K562 (cell line): ENCODE measurements around the gene BORA. TPM values are rescaled to one million over a fixed set of nuclear protein-coding genes. Genes with fewer than 3 reads are reported as not detected.

Experiments used
- ATAC-seq: fragments of 200-7000 bp; cut with Tn5 transposase; 3 replicates; pipeline ENCODE4 v1.9.1; 2020; ENCODE audit warnings: moderate library complexity
- BruUV-seq: library from RNA; stranded (reverse); fragments of 400-500 nt; replicated peaks from 2 replicates; lab custom pipeline; 2021; lab: Mats Ljungman, UMichigan
- CTCF ChIA-PET: fragments of 300-600 bp; formaldehyde crosslinking; extraction: SDS; loops from one replicate; lab custom pipeline; 2021; ENCODE audit warnings: low intra/inter-chr PET ratio; lab: Yijun Ruan, JAX
- POLR2A ChIA-PET: fragments of 300-600, 350-650 bp; sonication (Branson Sonifier 250); formaldehyde crosslinking; extraction: SDS; loops from one replicate; lab custom pipeline; 2021; ENCODE audit warnings: antibody characterized with exemption, inconsistent platforms; lab: Yijun Ruan, JAX
- DNase-seq, 4 experiments: peaks; one replicate each; pipeline versions ENCODE4 v3.0.0 to v3.0.0-alpha.2; 2011 to 2018; ENCODE audit warnings: low spot score in 3 of 4, mixed read lengths in 3 of 4; ENCODE audit errors: extremely low read depth in 1 of 4
- FAIRE-seq: peaks from 2 replicates; lab custom pipeline; 2011; peaks lifted over from hg19 to GRCh38; lab: Jason Lieb, UNC
- H2AFZ ChIP-seq: 2 replicates; pipeline ENCODE4 v1.6.0; 2011; ENCODE audit warnings: low read depth, low read length, control low read depth, inconsistent platforms
- H3K27ac ChIP-seq: fragments of 200-600 bp; 3 replicates; pipeline ENCODE4 v1.8.0; 2011; ENCODE audit warnings: low read depth, mild to moderate bottlenecking, control low read depth, inconsistent platforms, low read length, moderate library complexity, mixed read lengths; ENCODE audit errors: extremely low read depth
- H3K27me3 ChIP-seq, 2 experiments: fragments of 300-600 bp in 1 of 2; 2 replicates in 1 of 2; 3 replicates in 1 of 2; pipeline versions ENCODE4 v1.6.0 to v1.8.0; 2011; ENCODE audit warnings: inconsistent platforms in 2 of 2, low read length in 2 of 2, mild to moderate bottlenecking in 1 of 2, mixed read lengths in 1 of 2, moderate library complexity in 1 of 2; ENCODE audit not compliant: control insufficient read depth in 2 of 2, insufficient read depth in 2 of 2
- H3K36me3 ChIP-seq: fragments of 300-600 bp; 3 replicates; pipeline ENCODE4 v1.8.0; 2011; ENCODE audit warnings: mild to moderate bottlenecking, low read length, inconsistent platforms; ENCODE audit not compliant: control insufficient read depth, insufficient read depth
- H3K4me1 ChIP-seq, 2 experiments: fragments of 200-600 bp in 1 of 2; replicated peaks in 1 of 2; 2 replicates in 1 of 2; 3 replicates in 1 of 2; pipeline versions ENCODE4 v1.5.1 to v1.8.0; 2011; ENCODE audit warnings: inconsistent platforms in 2 of 2, low read length in 2 of 2, mild to moderate bottlenecking in 1 of 2, mixed read lengths in 1 of 2, moderate library complexity in 1 of 2; ENCODE audit not compliant: control insufficient read depth in 2 of 2, insufficient read depth in 2 of 2
- H3K4me2 ChIP-seq: 2 replicates; pipeline ENCODE4 v1.6.1; 2011; ENCODE audit warnings: low read length, control low read depth, inconsistent platforms, mixed read lengths; ENCODE audit not compliant: insufficient read depth
- H3K4me3 ChIP-seq: fragments of 200-600 bp; sonication (generic), shearing (Covaris generic); 2 replicates; pipeline ENCODE4 v1.5.1; 2016; ENCODE audit warnings: control low read depth, inconsistent platforms
- H3K79me2 ChIP-seq: fragments of 200-600 bp; 3 replicates; pipeline ENCODE4 v1.8.0; 2011; ENCODE audit warnings: low read length, inconsistent platforms; ENCODE audit not compliant: control insufficient read depth, insufficient read depth
- H3K9ac ChIP-seq, 2 experiments: 2 replicates each; pipeline versions ENCODE4 v1.6.0 to v1.6.1; 2011; ENCODE audit warnings: low read depth in 2 of 2, low read length in 2 of 2, control low read depth in 1 of 2, inconsistent platforms in 1 of 2, mild to moderate bottlenecking in 1 of 2, mixed read lengths in 1 of 2; ENCODE audit not compliant: insufficient read depth in 1 of 2
- H3K9me1 ChIP-seq: one replicate; pipeline ENCODE4 v1.6.0; 2011; ENCODE audit warnings: inconsistent platforms, mild to moderate bottlenecking, low read length, moderate library complexity; ENCODE audit not compliant: control insufficient read depth, insufficient read depth
- H3K9me3 ChIP-seq: replicated peaks from 2 replicates; pipeline ENCODE4 v1.5.1; 2011; ENCODE audit warnings: low read depth, low read length, inconsistent platforms; ENCODE audit not compliant: control insufficient read depth, insufficient read depth
- H4K20me1 ChIP-seq: replicated peaks from 2 replicates; pipeline ENCODE4 v1.6.1; 2011; ENCODE audit warnings: low read length, inconsistent platforms, mixed read lengths; ENCODE audit not compliant: control insufficient read depth, insufficient read depth
- FOXK1 ChIP-seq: sonication (generic); formaldehyde crosslinking; IDR thresholded peaks from 2 replicates; pipeline ENCODE4 v1.8.0; 2022; ENCODE audit warnings: missing genetic modification reagents, mild to moderate bottlenecking, borderline replicate concordance
- HOMEZ ChIP-seq: fragments of 250-450 bp; sonication (Bioruptor Pico); IDR thresholded peaks from 2 replicates; pipeline ENCODE4 v1.4.0; 2020; ENCODE audit warnings: mild to moderate bottlenecking, moderate library complexity
- IRF1 ChIP-seq: sonication (generic); formaldehyde crosslinking; IDR thresholded peaks from 2 replicates; pipeline ENCODE4 v1.8.0; 2022; ENCODE audit warnings: missing genetic modification reagents, mild to moderate bottlenecking, borderline replicate concordance
- MIER1 ChIP-seq: fragments of 450-650 bp; IDR thresholded peaks from 2 replicates; pipeline ENCODE4 v1.6.1; 2016; ENCODE audit warnings: antibody characterized with exemption, mild to moderate bottlenecking, low read depth
- MNT ChIP-seq, 2 experiments: fragments of 450-650 bp; conservative IDR thresholded peaks; 2 replicates each; pipeline ENCODE4 v1.6.1; 2017; ENCODE audit warnings: mild to moderate bottlenecking in 2 of 2, moderate library complexity in 2 of 2
- MTF1 ChIP-seq: fragments of 250-450 bp; sonication (Bioruptor Pico); IDR thresholded peaks from 2 replicates; pipeline ENCODE4 v1.9.0; 2021; ENCODE audit warnings: moderate library complexity, mild to moderate bottlenecking, inconsistent platforms, borderline replicate concordance
- PKNOX1 ChIP-seq: fragments of 450-650 bp; IDR thresholded peaks from 2 replicates; pipeline ENCODE4 v1.6.1; 2016
- TAF9B ChIP-seq: fragments of 450-650 bp; IDR thresholded peaks from 2 replicates; pipeline ENCODE4 v1.6.1; 2018; ENCODE audit warnings: mild to moderate bottlenecking; ENCODE audit not compliant: partially characterized antibody
- USF2 ChIP-seq: sonication (generic); formaldehyde crosslinking; IDR thresholded peaks from 2 replicates; pipeline ENCODE4 v1.5.0; 2020; ENCODE audit warnings: missing genetic modification reagents
- ZNF589 ChIP-seq: fragments of 200-800 bp; sonication (Bioruptor generic); IDR thresholded peaks from 2 replicates; pipeline ENCODE4 v1.6.1; 2016; ENCODE audit warnings: low read depth, missing genetic modification characterization, missing compliant biosample characterization
- in situ Hi-C: fragments of 300-500 bp; cut with MboI; formaldehyde crosslinking; loops from 4 replicates; pipeline ENCODE4 v1.15.0; 2018; ENCODE audit warnings: inconsistent platforms, mixed read lengths
- intact Hi-C: fragments of 100-400 bp; cut with micrococcal nuclease; formaldehyde crosslinking; loops from 2 replicates; pipeline ENCODE4 v1.14.2; 2022
- polyA plus RNA-seq, 8 experiments: library from polyadenylated mRNA; depleted of rRNA in 4 of 8; stranded (reverse) in 5 of 8; unstranded in 3 of 8; fragments of >200 nt; fragmentation: Nextera tagmentation in 2 of 8; fragmentation: Illumina TruSeq in 1 of 8; extraction: Ambion mirVana in 2 of 8; extraction: Trizol in 1 of 8; gene quantifications; 2 replicates each; pipeline versions ENCODE4 v1.2.1 to v1.2.3, GENCODE V29; 2011 to 2014; ENCODE audit warnings: inconsistent platforms in 1 of 8, missing spikeins in 1 of 8
- total RNA-seq, 7 experiments: library from RNA; depleted of rRNA in 6 of 7; stranded (reverse); fragments of >200 nt in 6 of 7; fragmentation: Illumina TruSeq in 2 of 7; extraction: Trizol in 2 of 7; gene quantifications; 2 replicates each; pipeline versions ENCODE4 v1.2.1 to v1.2.3, GENCODE V29; 2011 to 2021; ENCODE audit warnings: low replicate concordance in 1 of 7

The BORA gene
- total and polyA plus RNA-seq, 9 of the 15 experiments (the other 6 are each of a cell fraction or from before 2014, with no cell fraction given): 12.4 to 21.5 (median 18.2) TPM

GRCh38 chr13:72686766-72687165 is 41.0 kb upstream of the BORA start (continued):
- TF ChIP-seq MIER1 (no peak), PKNOX1 (no peak), FOXK1 (CRISPR knock-in tag) (no peak), ZNF589 (no peak), MTF1 (CRISPR knock-in tag) (no peak)

GRCh38 chr13:72689181-72689696 is 38.5 kb upstream of the BORA start:
- no peak for FAIRE-seq
- in situ Hi-C loops: no loop called here
- Histone ChIP-seq H3K79me2 (no peaks in the 10 kb centered on the region), H2AFZ (no peak overlapping the region), H3K4me3 (no peak overlapping the region), H3K9ac (no peak overlapping the region), H3K36me3 (no peaks in the 10 kb centered on the region), H3K27ac (no peak overlapping the region), H3K27me3 (no peaks in the 10 kb centered on the region), H3K9me3 (no peaks in the 10 kb centered on the region), H3K4me1 (no peaks in the 10 kb centered on the region), H3K4me2 (no peak overlapping the region), H4K20me1 (no peaks in the 10 kb centered on the region), H3K9me1 (no peaks in the 10 kb centered on the region)
- TF ChIP-seq HOMEZ (CRISPR knock-in tag) (no peak), USF2 (no peak), TAF9B (no peak), IRF1 (no peak), MNT (conservative IDR thresholded peaks at IDR 0.05) (no peak)
- no TSS peak for BruUV-seq
- ATAC-seq: no peak
- intact Hi-C loops: no loop called here
- ChIA-PET CTCF (no interaction called here), POLR2A (no interaction called here)
- no peak for DNase-seq
